ENCODE data around the gene MBNL1. TPM values are rescaled to one million over a fixed set of nuclear protein-coding genes. Genes with fewer than 3 reads are reported as not detected.

MBNL1 gene
- total RNA-seq, 4 donors from 2014 or later: 258 to 478 (median 320) TPM

- Histone ChIP-seq H3K36me3 (no peaks in the 10 kb centered on the region), H3K27ac (peak overlapping the region; percentile 46), H3K27me3 (no peaks in the 10 kb centered on the region), H3K4me3 (peak overlapping the region; percentile 98), H3K9me3 (no peaks in the 10 kb centered on the region), H3K4me1 (peaks cover 67% of the 10 kb centered on the region)
- no peak for TF ChIP-seq POLR2AphosphoS5 (IDR thresholded peaks at IDR 0.05)
- 30% methylated on average over 3 of the region's 3 CpGs for WGBS
- no peak for DNase-seq (ENCODE audit: low spot score in 2 of 2)
Measured at GRCh38 chr3:152272771-152273242, 4.1 kb downstream of the MBNL1 start.

GRCh38 chr3:152276681-152277080 is 8.0 kb downstream of the MBNL1 start:
- no peak overlapping the region for H3K4me3 ChIP-seq
- peaks cover 93% of the 10 kb centered on the region for H3K4me1 ChIP-seq

GRCh38 chr3:152277198-152277597 is 8.5 kb downstream of the MBNL1 start:
- H3K36me3 ChIP-seq: no peaks in the 10 kb centered on the region
- H3K4me1 ChIP-seq: peaks cover 94% of the 10 kb centered on the region
- DNase-seq (ENCODE audit: low spot score in 2 of 2): no peak
- no peak overlapping the region for H3K4me3 ChIP-seq
- no peaks in the 10 kb centered on the region for H3K27me3 ChIP-seq
- no peak for TF ChIP-seq POLR2A (IDR thresholded peaks at IDR 0.05)
- no peaks in the 10 kb centered on the region for H3K9me3 ChIP-seq
- 11% methylated on average over 1 of the region's 1 CpG for WGBS
- no peak overlapping the region for H3K27ac ChIP-seq

More at GRCh38 chr3:152276681-152277080, 8.0 kb downstream of the MBNL1 start:
- TF ChIP-seq EP300 (IDR thresholded peaks at IDR 0.05) (no peak), POLR2A (IDR thresholded peaks at IDR 0.05) (no peak), POLR2AphosphoS5 (IDR thresholded peaks at IDR 0.05) (no peak)
- TF ChIP-seq, protein P1, sequence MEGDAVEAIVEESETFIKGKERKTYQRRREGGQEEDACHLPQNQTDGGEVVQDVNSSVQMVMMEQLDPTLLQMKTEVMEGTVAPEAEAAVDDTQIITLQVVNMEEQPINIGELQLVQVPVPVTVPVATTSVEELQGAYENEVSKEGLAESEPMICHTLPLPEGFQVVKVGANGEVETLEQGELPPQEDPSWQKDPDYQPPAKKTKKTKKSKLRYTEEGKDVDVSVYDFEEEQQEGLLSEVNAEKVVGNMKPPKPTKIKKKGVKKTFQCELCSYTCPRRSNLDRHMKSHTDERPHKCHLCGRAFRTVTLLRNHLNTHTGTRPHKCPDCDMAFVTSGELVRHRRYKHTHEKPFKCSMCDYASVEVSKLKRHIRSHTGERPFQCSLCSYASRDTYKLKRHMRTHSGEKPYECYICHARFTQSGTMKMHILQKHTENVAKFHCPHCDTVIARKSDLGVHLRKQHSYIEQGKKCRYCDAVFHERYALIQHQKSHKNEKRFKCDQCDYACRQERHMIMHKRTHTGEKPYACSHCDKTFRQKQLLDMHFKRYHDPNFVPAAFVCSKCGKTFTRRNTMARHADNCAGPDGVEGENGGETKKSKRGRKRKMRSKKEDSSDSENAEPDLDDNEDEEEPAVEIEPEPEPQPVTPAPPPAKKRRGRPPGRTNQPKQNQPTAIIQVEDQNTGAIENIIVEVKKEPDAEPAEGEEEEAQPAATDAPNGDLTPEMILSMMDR (IDR thresholded peaks at IDR 0.05): no peak
- Histone ChIP-seq H3K9me3 (no peaks in the 10 kb centered on the region), H3K36me3 (no peaks in the 10 kb centered on the region), H3K27ac (no peak overlapping the region), H3K27me3 (no peaks in the 10 kb centered on the region)
- DNase-seq (ENCODE audit: low spot score in 2 of 2): no peak
- WGBS: 91% methylated on average over 1 of the region's 1 CpG

- no peak for TF ChIP-seq POLR2A (IDR thresholded peaks at IDR 0.05)
- no peak for TF ChIP-seq EP300 (IDR thresholded peaks at IDR 0.05)
- no peak for TF ChIP-seq POLR2AphosphoS5 (IDR thresholded peaks at IDR 0.05)
- TF ChIP-seq, protein P1 (IDR thresholded peaks at IDR 0.05): no peak
- no peak for DNase-seq (ENCODE audit: low spot score in 2 of 2)
- Histone ChIP-seq H3K4me1 (peaks cover 96% of the 10 kb centered on the region), H3K27ac (peak overlapping the region; percentile 29), H3K36me3 (no peaks in the 10 kb centered on the region), H3K9me3 (no peaks in the 10 kb centered on the region), H3K27me3 (no peaks in the 10 kb centered on the region), H3K4me3 (no peak overlapping the region)
- 74% methylated on average over 6 of the region's 6 CpGs for whole genome bisulfite sequencing
Measured at GRCh38 chr3:152278756-152279427, 10.2 kb downstream of the MBNL1 start.

- 85% methylated on average over 3 of the region's 3 CpGs for WGBS
- TF ChIP-seq, protein P1 (IDR thresholded peaks at IDR 0.05): no peak
- TF ChIP-seq POLR2AphosphoS5 (IDR thresholded peaks at IDR 0.05) (no peak), POLR2A (IDR thresholded peaks at IDR 0.05) (no peak), EP300 (IDR thresholded peaks at IDR 0.05) (no peak)
- Histone ChIP-seq H3K27ac (no peak overlapping the region), H3K36me3 (no peaks in the 10 kb centered on the region), H3K27me3 (no peaks in the 10 kb centered on the region), H3K4me1 (peaks cover 96% of the 10 kb centered on the region), H3K4me3 (no peak overlapping the region), H3K9me3 (no peaks in the 10 kb centered on the region)
- no peak for DNase-seq (ENCODE audit: low spot score in 2 of 2)
Measured at GRCh38 chr3:152279479-152279878, 10.8 kb downstream of the MBNL1 start.

DNA sequence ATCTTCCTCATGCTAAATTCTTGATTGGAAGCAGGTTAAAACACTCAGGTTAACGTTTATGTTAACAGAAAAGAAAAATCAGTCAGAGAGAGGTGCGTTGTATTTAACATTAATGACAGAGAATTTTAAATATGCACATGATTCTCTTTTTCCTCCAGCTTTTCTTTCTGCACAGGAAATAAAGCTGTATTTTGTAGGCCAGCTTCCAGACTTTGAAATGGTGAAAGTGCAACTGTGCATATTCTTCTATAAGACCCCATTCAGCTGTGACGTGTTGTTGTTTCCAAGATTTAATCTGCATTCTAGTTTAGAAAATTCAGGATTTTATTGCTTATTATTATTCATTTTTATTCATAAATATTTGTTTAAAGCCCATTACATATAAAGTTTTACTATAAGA is 11.8 kb downstream of the MBNL1 start:
- no peak overlapping the region for H3K4me3 ChIP-seq
- no peaks in the 10 kb centered on the region for H3K27me3 ChIP-seq
- no peak for DNase-seq (ENCODE audit: low spot score in 2 of 2)
- no peaks in the 10 kb centered on the region for H3K36me3 ChIP-seq
- TF ChIP-seq POLR2A (IDR thresholded peaks at IDR 0.05): no peak
- no peak for TF ChIP-seq EP300 (IDR thresholded peaks at IDR 0.05)
- TF ChIP-seq, protein P1 (IDR thresholded peaks at IDR 0.05): no peak
- TF ChIP-seq POLR2AphosphoS5 (IDR thresholded peaks at IDR 0.05): no peak
- peaks cover 97% of the 10 kb centered on the region for H3K4me1 ChIP-seq
- no peaks in the 10 kb centered on the region for H3K9me3 ChIP-seq
- 36% methylated on average over 3 of the region's 3 CpGs for WGBS
- no peak overlapping the region for H3K27ac ChIP-seq
